Measurements from ENCODE around the gene SYTL1.

Gene SYTL1, protein sequence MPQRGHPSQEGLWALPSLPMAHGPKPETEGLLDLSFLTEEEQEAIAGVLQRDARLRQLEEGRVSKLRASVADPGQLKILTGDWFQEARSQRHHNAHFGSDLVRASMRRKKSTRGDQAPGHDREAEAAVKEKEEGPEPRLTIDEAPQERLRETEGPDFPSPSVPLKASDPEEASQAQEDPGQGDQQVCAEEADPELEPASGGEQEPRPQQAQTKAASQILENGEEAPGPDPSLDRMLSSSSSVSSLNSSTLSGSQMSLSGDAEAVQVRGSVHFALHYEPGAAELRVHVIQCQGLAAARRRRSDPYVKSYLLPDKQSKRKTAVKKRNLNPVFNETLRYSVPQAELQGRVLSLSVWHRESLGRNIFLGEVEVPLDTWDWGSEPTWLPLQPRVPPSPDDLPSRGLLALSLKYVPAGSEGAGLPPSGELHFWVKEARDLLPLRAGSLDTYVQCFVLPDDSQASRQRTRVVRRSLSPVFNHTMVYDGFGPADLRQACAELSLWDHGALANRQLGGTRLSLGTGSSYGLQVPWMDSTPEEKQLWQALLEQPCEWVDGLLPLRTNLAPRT

DNA sequence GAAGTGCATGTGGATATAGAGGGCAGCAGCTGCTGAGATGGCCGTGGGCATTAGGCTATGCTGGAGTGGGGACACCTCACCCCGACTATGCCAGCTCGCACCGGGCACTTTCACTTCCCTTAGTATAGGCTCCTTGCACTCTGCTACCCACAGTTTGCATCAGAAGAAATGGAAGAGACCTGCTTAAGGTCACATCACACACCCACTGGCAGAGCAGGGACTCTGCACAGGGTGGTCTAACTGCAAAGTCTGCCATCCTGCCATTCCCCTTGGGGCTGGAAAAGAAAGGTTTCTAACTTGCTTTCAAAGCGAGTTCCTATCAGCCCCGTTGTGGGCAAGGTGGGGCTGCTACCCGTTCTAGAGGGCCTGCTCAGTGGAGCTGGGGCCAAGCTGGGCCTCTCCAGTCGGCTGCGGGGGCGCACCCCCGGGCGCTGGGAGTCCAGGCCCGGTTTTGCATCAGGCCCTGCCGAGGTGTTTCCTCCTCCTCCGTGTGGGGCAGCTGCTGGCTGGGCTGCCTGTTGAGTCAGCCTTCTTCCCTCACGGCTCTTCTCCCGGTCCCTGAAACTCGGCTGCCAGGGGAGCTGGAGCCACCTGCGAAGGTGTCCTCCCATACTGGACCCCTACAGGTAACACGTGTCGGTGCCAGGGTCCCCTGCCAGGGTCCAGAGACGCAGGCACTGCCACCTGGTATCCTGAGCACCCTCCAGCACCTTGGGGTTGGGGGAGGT lies at the start of gene SYTL1:
SYTL1 (plus strand) TSS at position 498 of the 728 bp plus-strand sequence. CDS start 3,313 bp downstream, outside the sequence.
- H3K9me3 ChIP-seq (ENCODE audit: control insufficient read depth in 5 of 5, low read length in 5 of 5), result no peaks in the 10 kb centered on the region
- no peak within 1 kb of the TSS for H3K9ac ChIP-seq (ENCODE audit: low read length in 5 of 5)
- no peak within 1 kb of the TSS for H3K27ac ChIP-seq (ENCODE audit: low read depth, low read length)
- peak within 1 kb of the TSS in 2 of 5 donors; percentile 27 to 36 for H3K4me3 ChIP-seq (ENCODE audit: low read depth in 1 of 5, low read length in 5 of 5)
- H3K27me3 ChIP-seq (ENCODE audit: control insufficient read depth in 5 of 5, insufficient read depth in 4 of 5, low read length in 5 of 5), result peaks cover 0 to 8% (median 3%) of the 10 kb centered on the region in 5 donors
- H3K36me3 ChIP-seq (ENCODE audit: control insufficient read depth in 5 of 5, insufficient read depth in 5 of 5, low read length in 5 of 5), result peaks cover 0 to 11% (median 8%) of the 10 kb centered on the region in 5 donors
- peaks cover 0 to 14% (median 0%) of the 10 kb centered on the region in 5 donors for H3K4me1 ChIP-seq (ENCODE audit: control insufficient read depth in 5 of 5, insufficient read depth in 5 of 5, low read length in 5 of 5)

DNA sequence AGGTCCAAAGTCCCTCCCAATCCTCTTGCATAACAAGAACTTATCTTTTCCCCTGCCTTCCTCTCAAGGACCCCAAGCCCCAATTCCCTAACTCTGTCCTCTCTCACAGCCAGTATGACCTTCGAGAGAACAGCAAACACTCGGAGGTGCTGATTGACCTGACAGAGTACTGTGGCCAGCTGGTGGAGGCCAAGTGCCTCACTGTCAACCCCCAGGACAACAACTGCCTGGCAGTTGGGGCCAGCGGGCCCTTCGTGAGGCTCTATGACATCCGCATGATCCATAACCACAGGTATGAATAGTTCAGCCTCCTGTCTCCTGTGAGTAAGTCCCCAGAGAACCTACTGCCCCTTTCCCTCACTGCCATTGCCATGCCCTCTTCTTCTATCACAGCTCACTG lies 49.7 kb upstream of the SYTL1 start:
- no peak overlapping the region for H3K9ac ChIP-seq (ENCODE audit: low read length in 5 of 5)
- no peaks in the 10 kb centered on the region for H3K9me3 ChIP-seq (ENCODE audit: control insufficient read depth in 5 of 5, low read length in 5 of 5)
- peaks cover 7 to 76% (median 60%) of the 10 kb centered on the region in 5 donors for H3K36me3 ChIP-seq (ENCODE audit: control insufficient read depth in 5 of 5, insufficient read depth in 5 of 5, low read length in 5 of 5)
- H3K4me1 ChIP-seq (ENCODE audit: control insufficient read depth in 5 of 5, insufficient read depth in 5 of 5, low read length in 5 of 5), result no peaks in the 10 kb centered on the region
- no peak overlapping the region for H3K4me3 ChIP-seq (ENCODE audit: low read depth in 1 of 5, low read length in 5 of 5)
- H3K27ac ChIP-seq (ENCODE audit: low read depth, low read length), result no peak overlapping the region
- H3K27me3 ChIP-seq (ENCODE audit: control insufficient read depth in 5 of 5, insufficient read depth in 4 of 5, low read length in 5 of 5), result no peaks in the 10 kb centered on the region

DNA sequence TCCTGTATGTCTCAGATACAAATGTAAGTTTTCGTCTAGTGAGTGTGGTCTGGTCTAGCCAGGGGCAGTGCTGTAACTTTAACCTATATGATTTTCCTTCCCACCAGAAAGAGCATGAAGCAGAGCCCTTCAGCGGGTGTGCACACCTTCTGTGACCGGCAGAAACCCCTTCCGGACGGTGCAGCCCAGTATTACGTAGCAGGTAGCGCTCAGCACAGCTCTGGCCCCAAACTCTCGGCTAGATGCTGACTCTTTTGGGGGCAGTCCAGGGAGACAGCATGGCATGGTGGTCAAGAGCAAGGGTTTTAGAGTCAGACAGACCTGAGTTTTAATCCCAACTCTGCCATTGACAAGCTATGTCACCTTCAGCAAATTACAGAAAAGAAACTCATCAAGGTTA lies 47.9 kb upstream of the SYTL1 start:
- Histone ChIP-seq H3K27ac (ENCODE audit: low read depth, low read length) (no peak overlapping the region), H3K36me3 (ENCODE audit: control insufficient read depth in 5 of 5, insufficient read depth in 5 of 5, low read length in 5 of 5) (peaks cover 7 to 84% (median 68%) of the 10 kb centered on the region in 5 donors), H3K4me3 (ENCODE audit: low read depth in 1 of 5, low read length in 5 of 5) (no peak overlapping the region), H3K27me3 (ENCODE audit: control insufficient read depth in 5 of 5, insufficient read depth in 4 of 5, low read length in 5 of 5) (no peaks in the 10 kb centered on the region), H3K9ac (ENCODE audit: low read length in 5 of 5) (no peak overlapping the region), H3K4me1 (ENCODE audit: control insufficient read depth in 5 of 5, insufficient read depth in 5 of 5, low read length in 5 of 5) (peaks cover 0 to 3% (median 2%) of the 10 kb centered on the region in 5 donors), H3K9me3 (ENCODE audit: control insufficient read depth in 5 of 5, low read length in 5 of 5) (no peaks in the 10 kb centered on the region)

DNA sequence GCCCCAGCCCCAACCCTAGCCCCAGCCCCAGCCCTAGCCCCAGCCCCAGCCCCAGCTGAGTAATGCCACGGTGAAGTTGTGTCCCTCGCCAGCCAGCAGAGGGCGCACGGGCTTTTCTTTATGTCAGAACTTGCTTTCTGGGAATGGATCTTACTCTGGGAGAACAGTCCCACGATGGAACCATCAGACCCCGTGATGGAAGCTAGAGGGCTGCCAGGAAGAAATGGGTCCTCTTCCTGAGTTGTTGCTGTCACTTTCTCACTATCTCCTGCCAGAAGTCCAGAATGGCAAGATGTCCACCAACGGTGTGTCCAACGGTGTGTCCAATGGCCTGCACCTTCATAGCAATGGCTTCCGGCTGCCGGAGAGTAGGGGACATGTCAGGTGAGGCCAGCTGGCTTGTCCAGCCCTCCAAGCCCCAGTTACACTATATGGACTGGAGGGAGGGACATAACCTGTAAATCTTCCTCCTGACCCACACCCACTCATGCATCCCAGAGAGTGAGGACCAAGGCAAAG lies 45.0 kb upstream of the SYTL1 start:
- no peak overlapping the region for H3K4me3 ChIP-seq (ENCODE audit: low read depth in 1 of 5, low read length in 5 of 5)
- no peaks in the 10 kb centered on the region for H3K27me3 ChIP-seq (ENCODE audit: control insufficient read depth in 5 of 5, insufficient read depth in 4 of 5, low read length in 5 of 5)
- peak overlapping the region in 1 of 5 donors; percentile 26 for H3K9ac ChIP-seq (ENCODE audit: low read length in 5 of 5)
- peaks cover 4 to 84% (median 76%) of the 10 kb centered on the region in 5 donors for H3K36me3 ChIP-seq (ENCODE audit: control insufficient read depth in 5 of 5, insufficient read depth in 5 of 5, low read length in 5 of 5)
- peaks cover 2 to 29% (median 25%) of the 10 kb centered on the region in 5 donors for H3K4me1 ChIP-seq (ENCODE audit: control insufficient read depth in 5 of 5, insufficient read depth in 5 of 5, low read length in 5 of 5)
- no peaks in the 10 kb centered on the region for H3K9me3 ChIP-seq (ENCODE audit: control insufficient read depth in 5 of 5, low read length in 5 of 5)
- no peak overlapping the region for H3K27ac ChIP-seq (ENCODE audit: low read depth, low read length)

DNA sequence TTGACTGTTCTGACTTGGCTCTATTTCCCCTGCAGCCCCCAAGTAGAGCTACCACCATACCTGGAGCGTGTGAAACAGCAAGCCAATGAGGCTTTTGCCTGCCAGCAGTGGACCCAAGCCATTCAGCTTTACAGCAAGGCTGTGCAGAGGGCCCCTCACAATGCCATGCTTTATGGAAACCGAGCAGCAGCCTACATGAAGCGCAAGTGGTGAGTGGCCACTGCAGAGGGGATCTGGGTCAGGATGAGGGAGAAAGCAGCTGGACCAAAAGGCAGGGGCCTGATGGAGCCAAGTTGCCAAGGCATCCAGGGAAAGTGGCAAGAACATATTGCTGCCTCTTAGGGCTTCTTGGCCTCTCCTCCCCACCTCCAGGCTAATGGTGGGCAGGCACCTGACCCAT lies 43.9 kb upstream of the SYTL1 start:
- Histone ChIP-seq H3K36me3 (ENCODE audit: control insufficient read depth in 5 of 5, insufficient read depth in 5 of 5, low read length in 5 of 5) (peaks cover 4 to 83% (median 74%) of the 10 kb centered on the region in 5 donors), H3K27ac (ENCODE audit: low read depth, low read length) (no peak overlapping the region), H3K9ac (ENCODE audit: low read length in 5 of 5) (no peak overlapping the region), H3K9me3 (ENCODE audit: control insufficient read depth in 5 of 5, low read length in 5 of 5) (no peaks in the 10 kb centered on the region), H3K4me1 (ENCODE audit: control insufficient read depth in 5 of 5, insufficient read depth in 5 of 5, low read length in 5 of 5) (peaks cover 2 to 29% (median 25%) of the 10 kb centered on the region in 5 donors), H3K4me3 (ENCODE audit: low read depth in 1 of 5, low read length in 5 of 5) (no peak overlapping the region), H3K27me3 (ENCODE audit: control insufficient read depth in 5 of 5, insufficient read depth in 4 of 5, low read length in 5 of 5) (no peaks in the 10 kb centered on the region)

GRCh38 chr1:27298632-27299384 lies 43.0 kb upstream of the SYTL1 start:
- no peak overlapping the region for H3K27ac ChIP-seq (ENCODE audit: low read depth, low read length)
- no peak overlapping the region for H3K9ac ChIP-seq (ENCODE audit: low read length in 5 of 5)
- peaks cover 2 to 29% (median 25%) of the 10 kb centered on the region in 5 donors for H3K4me1 ChIP-seq (ENCODE audit: control insufficient read depth in 5 of 5, insufficient read depth in 5 of 5, low read length in 5 of 5)
- peaks cover 4 to 85% (median 77%) of the 10 kb centered on the region in 5 donors for H3K36me3 ChIP-seq (ENCODE audit: control insufficient read depth in 5 of 5, insufficient read depth in 5 of 5, low read length in 5 of 5)
- no peaks in the 10 kb centered on the region for H3K9me3 ChIP-seq (ENCODE audit: control insufficient read depth in 5 of 5, low read length in 5 of 5)
- no peaks in the 10 kb centered on the region for H3K27me3 ChIP-seq (ENCODE audit: control insufficient read depth in 5 of 5, insufficient read depth in 4 of 5, low read length in 5 of 5)
- H3K4me3 ChIP-seq (ENCODE audit: low read depth in 1 of 5, low read length in 5 of 5), result no peak overlapping the region

DNA sequence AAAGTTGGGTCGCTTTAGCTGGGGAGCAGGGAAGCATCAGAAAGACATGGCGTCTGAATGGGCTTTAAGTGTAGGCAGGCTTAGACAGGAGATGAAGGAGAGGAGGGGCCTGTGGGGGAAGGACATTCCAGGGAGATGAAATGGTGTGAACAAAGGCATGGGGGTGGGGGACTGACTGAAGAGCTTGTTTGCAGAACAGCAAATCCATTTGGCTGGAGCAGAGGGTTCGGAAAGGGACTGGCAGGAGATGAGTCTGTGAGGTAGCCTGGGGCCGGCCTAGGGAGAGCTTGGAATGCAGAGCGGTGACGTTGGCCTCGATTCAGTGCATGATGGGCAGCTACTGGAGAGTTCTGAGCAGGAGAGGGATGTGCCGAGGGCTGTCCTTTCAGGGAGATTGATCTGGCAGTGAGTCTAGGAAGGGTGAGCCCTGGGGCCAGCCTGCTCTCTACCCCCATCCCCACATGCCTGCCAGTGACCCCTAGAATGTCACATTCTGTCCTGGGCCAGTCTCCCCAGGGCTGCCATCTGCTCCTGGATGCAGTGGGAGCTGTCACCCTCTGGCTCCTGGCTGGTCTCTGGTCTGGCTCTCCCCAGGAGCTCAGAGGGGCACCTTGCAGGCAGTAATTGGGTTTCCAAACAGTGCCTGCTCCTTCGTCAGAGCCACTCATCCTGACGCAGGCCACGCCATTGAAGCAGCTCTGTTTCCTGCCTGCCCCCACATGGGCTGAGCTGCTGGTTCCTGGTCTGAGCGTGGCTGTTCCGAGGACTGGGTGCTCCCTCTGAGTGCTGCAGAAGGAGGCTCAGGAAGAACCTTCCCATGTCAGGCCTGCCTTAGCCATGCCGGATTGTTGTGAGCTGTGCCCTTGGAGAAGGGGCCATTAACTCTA lies 42.2 kb upstream of the SYTL1 start:
- H3K27me3 ChIP-seq (ENCODE audit: control insufficient read depth in 5 of 5, insufficient read depth in 4 of 5, low read length in 5 of 5), result no peaks in the 10 kb centered on the region
- no peaks in the 10 kb centered on the region for H3K9me3 ChIP-seq (ENCODE audit: control insufficient read depth in 5 of 5, low read length in 5 of 5)
- H3K27ac ChIP-seq (ENCODE audit: low read depth, low read length), result no peak overlapping the region
- no peak overlapping the region for H3K9ac ChIP-seq (ENCODE audit: low read length in 5 of 5)
- H3K36me3 ChIP-seq (ENCODE audit: control insufficient read depth in 5 of 5, insufficient read depth in 5 of 5, low read length in 5 of 5), result peaks cover 4 to 85% (median 76%) of the 10 kb centered on the region in 5 donors
- H3K4me1 ChIP-seq (ENCODE audit: control insufficient read depth in 5 of 5, insufficient read depth in 5 of 5, low read length in 5 of 5), result peaks cover 2 to 29% (median 25%) of the 10 kb centered on the region in 5 donors
- H3K4me3 ChIP-seq (ENCODE audit: low read depth in 1 of 5, low read length in 5 of 5), result no peak overlapping the region

- Histone ChIP-seq H3K9me3 (ENCODE audit: control insufficient read depth in 5 of 5, low read length in 5 of 5) (no peaks in the 10 kb centered on the region), H3K9ac (ENCODE audit: low read length in 5 of 5) (peak overlapping the region in 1 of 5 donors; percentile 54), H3K4me3 (ENCODE audit: low read depth in 1 of 5, low read length in 5 of 5) (no peak overlapping the region), H3K36me3 (ENCODE audit: control insufficient read depth in 5 of 5, insufficient read depth in 5 of 5, low read length in 5 of 5) (peaks cover 0 to 85% (median 78%) of the 10 kb centered on the region in 5 donors), H3K4me1 (ENCODE audit: control insufficient read depth in 5 of 5, insufficient read depth in 5 of 5, low read length in 5 of 5) (peaks cover 7 to 34% (median 28%) of the 10 kb centered on the region in 5 donors), H3K27me3 (ENCODE audit: control insufficient read depth in 5 of 5, insufficient read depth in 4 of 5, low read length in 5 of 5) (no peaks in the 10 kb centered on the region), H3K27ac (ENCODE audit: low read depth, low read length) (no peak overlapping the region)
Observed at GRCh38 chr1:27300341-27301051, 41.3 kb upstream of the SYTL1 start.

Measured in subcutaneous abdominal adipose tissue (tissue), 5 donors.